HepG2 (cell line): ENCODE data around the gene SLC5A6. TPM values are rescaled to one million over a fixed set of nuclear protein-coding genes. Genes with fewer than 3 reads are reported as not detected.

Experiments
- CBX1 ChIP-seq: IDR thresholded peaks from one replicate; pipeline ENCODE4 v1.6.1; 2016; ENCODE audit warnings: antibody characterized with exemption, low read depth
- ELF3 ChIP-seq: IDR thresholded peaks from 2 replicates; pipeline ENCODE4 v1.6.1; 2016; ENCODE audit warnings: missing genetic modification reagents, missing compliant biosample characterization
- EP300 ChIP-seq, 3 experiments: sonication (generic) in 1 of 3; formaldehyde crosslinking in 1 of 3; IDR thresholded peaks; 2 replicates each; pipeline versions ENCODE4 v1.5.1 to v1.6.1; 2011 to 2020; ENCODE audit warnings: low read depth in 2 of 3, low read length in 2 of 3, borderline replicate concordance in 1 of 3, improper control_type of control experiment in 1 of 3, mild to moderate bottlenecking in 1 of 3, missing genetic modification reagents in 1 of 3, moderate library complexity in 1 of 3
- HOXA7 ChIP-seq: sonication (generic); formaldehyde crosslinking; IDR thresholded peaks from 2 replicates; pipeline ENCODE4 v1.8.1; 2022; ENCODE audit warnings: mild to moderate bottlenecking, missing genetic modification reagents, moderate library complexity
- MAZ ChIP-seq, 2 experiments: sonication (generic) in 1 of 2; formaldehyde crosslinking in 1 of 2; IDR thresholded peaks; 2 replicates each; pipeline versions ENCODE4 v1.5.0 to v1.6.1; 2012 to 2020; ENCODE audit warnings: low read depth in 2 of 2, mild to moderate bottlenecking in 2 of 2, borderline replicate concordance in 1 of 2, improper control_type of control experiment in 1 of 2, low read length in 1 of 2, missing genetic modification reagents in 1 of 2, moderate library complexity in 1 of 2
- POLR2A ChIP-seq, 2 experiments: IDR thresholded peaks; 2 replicates each; pipeline ENCODE4 v1.6.1; 2011; ENCODE audit warnings: low read depth in 2 of 2, low read length in 2 of 2, mild to moderate bottlenecking in 1 of 2, moderate library complexity in 1 of 2; ENCODE audit not compliant: insufficient read depth in 1 of 2
- RFX1 ChIP-seq: fragments of 450-650 bp; IDR thresholded peaks from 2 replicates; pipeline ENCODE4 v1.6.1; 2017
- SRSF1 ChIP-seq: fragments of 200-400 bp; formaldehyde crosslinking; optimal IDR thresholded peaks from 2 replicates; pipeline ENCODE3; 2017; ENCODE audit warnings: mild to moderate bottlenecking, low read depth, low read length, moderate library complexity
- TAF1 ChIP-seq: sonication (generic); formaldehyde crosslinking; IDR thresholded peaks from 2 replicates; pipeline ENCODE4 v1.4.0; 2020; ENCODE audit warnings: missing genetic modification reagents
- TEAD3 ChIP-seq: optimal IDR thresholded peaks from 2 replicates; pipeline ENCODE3; 2016; ENCODE audit warnings: borderline replicate concordance
- ZBTB40 ChIP-seq, 2 experiments: fragments of 450-650 bp in 1 of 2; sonication (generic) in 1 of 2; formaldehyde crosslinking in 1 of 2; IDR thresholded peaks; 2 replicates each; pipeline versions ENCODE4 v1.6.1 to v1.8.0; 2016 to 2022; ENCODE audit warnings: antibody characterized with exemption in 1 of 2, mild to moderate bottlenecking in 1 of 2, missing genetic modification reagents in 1 of 2
- ZNF232 ChIP-seq: sonication (generic); formaldehyde crosslinking; IDR thresholded peaks from 2 replicates; pipeline ENCODE4 v1.4.0; 2020; ENCODE audit warnings: missing genetic modification reagents, borderline replicate concordance
- ZNF33B ChIP-seq: sonication (generic); formaldehyde crosslinking; IDR thresholded peaks from 2 replicates; pipeline ENCODE4 v1.5.1; 2020; ENCODE audit warnings: mild to moderate bottlenecking, missing genetic modification reagents
- ZNF546 ChIP-seq: sonication (generic); formaldehyde crosslinking; conservative IDR thresholded peaks from 2 replicates; pipeline ENCODE4 v1.8.1; 2023; ENCODE audit warnings: mild to moderate bottlenecking, missing genetic modification reagents
- ZSCAN12 ChIP-seq: sonication (generic); formaldehyde crosslinking; IDR thresholded peaks from 2 replicates; pipeline ENCODE4 v1.9.0; 2021; ENCODE audit warnings: mild to moderate bottlenecking, missing genetic modification reagents
- polyA plus RNA-seq, 8 experiments: library from polyadenylated mRNA; depleted of rRNA in 3 of 8; stranded (reverse) in 7 of 8; unstranded in 1 of 8; fragments of >200 nt; fragmentation: Illumina TruSeq in 4 of 8; extraction: Trizol in 4 of 8; gene quantifications; 2 replicates each; pipeline versions ENCODE4 v1.2.1 to v1.2.3, GENCODE V29; 2011 to 2016; ENCODE audit warnings: low read depth in 4 of 8, missing spikeins in 1 of 8, mixed read lengths in 1 of 8; ENCODE audit not compliant: insufficient read depth in 1 of 8
- total RNA-seq, 5 experiments: library from RNA; depleted of rRNA; stranded (reverse); fragments of >200 nt; fragmentation: Illumina TruSeq; extraction: Trizol; gene quantifications; 2 replicates each; pipeline ENCODE4 v1.2.3, GENCODE V29; 2016; ENCODE audit warnings: low read depth in 1 of 5
- TF ChIP-seq, protein P1 (sequence below): IDR thresholded peaks from 2 replicates; pipeline ENCODE4 v1.6.1; 2016; ENCODE audit warnings: mild to moderate bottlenecking, missing biosample characterization, missing genetic modification reagents
- TF ChIP-seq, protein P2 (sequence below): IDR thresholded peaks from 2 replicates; pipeline ENCODE4 v1.6.1; 2016

Gene SLC5A6
- total and polyA plus RNA-seq, 2 of the 13 experiments (the other 11 are each of a cell fraction or from before 2014, with no cell fraction given) = 135 to 417 TPM

DNA sequence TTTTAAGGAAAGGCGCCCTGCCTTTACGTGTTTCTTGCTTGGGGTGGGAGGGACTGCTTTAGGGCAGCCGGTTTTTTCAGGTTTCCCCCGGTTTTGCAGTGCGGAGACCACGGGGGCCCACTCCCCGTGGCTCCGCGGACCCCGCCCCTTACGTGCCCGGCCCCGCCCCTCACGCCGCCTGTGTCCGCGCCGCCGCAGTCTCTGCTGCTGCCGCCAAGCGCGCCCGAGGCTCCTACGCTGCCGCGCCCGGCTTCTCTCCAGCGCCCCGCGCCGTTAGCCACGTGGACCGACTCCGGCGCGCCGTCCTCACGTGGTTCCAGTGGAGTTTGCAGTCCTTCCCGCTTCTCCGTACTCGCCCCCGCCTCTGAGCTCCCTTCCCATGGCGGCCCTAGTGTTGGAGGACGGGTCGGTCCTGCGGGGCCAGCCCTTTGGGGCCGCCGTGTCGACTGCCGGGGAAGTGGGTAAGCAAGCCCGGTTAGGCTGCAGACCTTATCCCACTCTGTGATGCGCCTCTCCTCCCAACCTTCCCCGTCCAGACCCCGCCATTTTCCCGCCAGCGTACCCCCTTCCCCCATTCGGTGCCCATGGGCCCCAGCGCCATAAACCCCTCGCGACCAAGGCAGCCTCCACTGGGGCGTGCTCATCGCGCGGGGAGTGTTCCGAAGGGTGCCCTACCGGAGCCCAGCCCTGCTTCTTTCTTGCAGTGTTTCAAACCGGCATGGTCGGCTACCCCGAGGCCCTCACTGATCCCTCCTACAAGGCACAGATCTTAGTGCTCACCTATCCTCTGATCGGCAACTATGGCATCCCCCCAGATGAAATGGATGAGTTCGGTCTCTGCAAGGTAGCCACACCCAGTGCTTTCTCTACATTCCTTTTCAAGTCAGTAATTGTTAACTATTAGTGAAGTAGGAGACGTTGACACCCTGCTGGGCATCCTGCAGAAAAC is 5.4 kb upstream of the SLC5A6 start, which contains the start of gene CAD (continued):
- TF ChIP-seq ZBTB40 (IDR thresholded peaks at IDR 0.05) (no peak), ZBTB40 (CRISPR knock-in tag; IDR thresholded peaks at IDR 0.05) (peak; percentile 29; the same call in 1 of the 2 replicates), RFX1 (no peak), ELF3 (0 out of 2 replicates have a peak, but pooled peaks have one; percentile 11), ZNF33B (CRISPR knock-in tag) (no peak), SRSF1 (no peak), ZNF546 (CRISPR knock-in tag) (peak; percentile 97), POLR2A (IDR thresholded peaks at IDR 0.05; ENCODE audit: insufficient read depth in 1 of 2, low read depth in 2 of 2, low read length in 2 of 2) (peak; percentile 17 to 72; a peak in 2 of 4 replicates), TAF1 (CRISPR knock-in tag) (peak; percentile 55; the same call in 1 of the 2 replicates), ZSCAN12 (CRISPR knock-in tag) (0 out of 2 replicates have a peak, but pooled peaks have one; percentile 34), HOXA7 (CRISPR knock-in tag) (no peak), ZNF232 (CRISPR knock-in tag) (peak; percentile 84; the same call in 1 of the 2 replicates), CBX1 (peak; percentile 53), MAZ (IDR thresholded peaks at IDR 0.05; ENCODE audit: borderline replicate concordance, low read depth, low read length) (no peak), MAZ (CRISPR knock-in tag; IDR thresholded peaks at IDR 0.05; ENCODE audit: low read depth) (peak; percentile 52; the same call in 1 of the 2 replicates), TEAD3 (CRISPR knock-in tag) (peak; percentile 19), EP300 (IDR thresholded peaks at IDR 0.05; ENCODE audit: low read depth in 2 of 2, low read length in 2 of 2) (no peak), EP300 (CRISPR knock-in tag; IDR thresholded peaks at IDR 0.05; ENCODE audit: borderline replicate concordance) (no peak)
- TF ChIP-seq, protein P1, sequence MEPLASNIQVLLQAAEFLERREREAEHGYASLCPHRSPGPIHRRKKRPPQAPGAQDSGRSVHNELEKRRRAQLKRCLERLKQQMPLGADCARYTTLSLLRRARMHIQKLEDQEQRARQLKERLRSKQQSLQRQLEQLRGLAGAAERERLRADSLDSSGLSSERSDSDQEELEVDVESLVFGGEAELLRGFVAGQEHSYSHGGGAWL (CRISPR knock-in tag) = peak; percentile 79; the same call in 1 of the 2 replicates
- TF ChIP-seq, protein P2, sequence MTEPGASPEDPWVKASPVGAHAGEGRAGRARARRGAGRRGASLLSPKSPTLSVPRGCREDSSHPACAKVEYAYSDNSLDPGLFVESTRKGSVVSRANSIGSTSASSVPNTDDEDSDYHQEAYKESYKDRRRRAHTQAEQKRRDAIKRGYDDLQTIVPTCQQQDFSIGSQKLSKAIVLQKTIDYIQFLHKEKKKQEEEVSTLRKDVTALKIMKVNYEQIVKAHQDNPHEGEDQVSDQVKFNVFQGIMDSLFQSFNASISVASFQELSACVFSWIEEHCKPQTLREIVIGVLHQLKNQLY = 0 out of 2 replicates have a peak, but pooled peaks have one; percentile 26
